GM19351 (cell line): ENCODE measurements around the gene GATA5.

Experiments used
- ATAC-seq: cut with Tn5 transposase; IDR thresholded peaks from one replicate; pipeline ENCODE4 v1.9.1; 2021; ENCODE audit warnings: mild to moderate bottlenecking, moderate library complexity; ENCODE audit not compliant: unreplicated experiment

The GATA5 gene

DNA sequence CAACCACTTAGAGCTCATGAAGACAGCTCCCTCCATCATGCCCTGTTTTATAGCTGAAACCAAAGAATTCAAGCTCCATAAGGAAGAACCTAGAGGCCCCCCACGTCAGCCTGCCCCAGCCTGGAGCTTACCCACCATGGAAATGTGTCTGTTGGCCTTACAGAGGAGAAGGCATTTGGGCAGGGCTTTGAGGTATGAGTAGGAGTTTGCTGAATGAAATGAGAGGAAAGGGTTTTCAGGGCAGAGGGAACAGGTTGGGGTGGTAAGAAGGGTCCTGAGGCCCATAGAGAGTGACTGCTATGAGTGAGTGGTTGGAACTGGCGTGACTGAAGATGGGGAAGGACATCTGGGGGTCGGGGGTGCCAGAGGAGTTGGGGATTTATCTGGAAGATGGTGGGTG is 12.7 kb upstream of the GATA5 start:
- no peak for ATAC-seq

DNA sequence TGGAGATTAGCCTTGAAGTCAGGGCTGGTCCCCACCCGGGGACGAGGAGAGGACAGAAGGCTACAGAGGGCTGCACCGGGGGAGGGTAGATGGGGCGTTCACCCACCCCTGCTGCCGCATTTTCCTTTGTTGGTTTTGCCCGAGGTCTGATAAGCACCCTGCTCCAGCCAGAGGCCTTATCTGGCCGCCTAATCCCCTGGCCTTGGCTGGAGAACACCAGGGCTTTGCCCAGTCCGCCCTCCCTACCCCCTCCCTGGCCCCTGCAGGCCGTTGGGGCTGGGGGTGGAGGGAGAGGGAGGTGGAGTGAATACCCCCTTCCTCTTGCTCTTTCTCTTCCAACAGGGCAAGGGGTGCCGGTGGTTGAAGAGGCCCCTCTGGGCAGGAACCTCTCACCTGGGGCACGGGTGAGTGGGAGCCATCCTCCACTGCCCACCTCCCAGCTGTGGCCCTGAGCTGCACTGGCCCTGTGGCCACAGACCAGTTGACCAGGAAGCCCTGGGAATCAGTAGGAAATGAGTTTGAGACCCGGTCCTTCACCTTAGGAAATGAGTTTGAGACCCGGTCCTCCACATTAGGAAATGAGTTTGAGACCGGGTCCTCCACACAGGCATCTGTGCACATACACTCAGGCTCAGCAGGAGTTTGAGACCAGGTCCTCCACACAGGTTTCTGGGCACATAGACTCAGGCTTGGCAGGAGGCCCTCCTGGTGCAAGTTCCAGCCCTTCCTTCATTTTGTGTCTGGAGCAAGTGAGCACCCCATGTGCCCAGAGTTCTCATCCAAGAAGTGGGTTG is 12.0 kb upstream of the GATA5 start:
- no peak for ATAC-seq

DNA sequence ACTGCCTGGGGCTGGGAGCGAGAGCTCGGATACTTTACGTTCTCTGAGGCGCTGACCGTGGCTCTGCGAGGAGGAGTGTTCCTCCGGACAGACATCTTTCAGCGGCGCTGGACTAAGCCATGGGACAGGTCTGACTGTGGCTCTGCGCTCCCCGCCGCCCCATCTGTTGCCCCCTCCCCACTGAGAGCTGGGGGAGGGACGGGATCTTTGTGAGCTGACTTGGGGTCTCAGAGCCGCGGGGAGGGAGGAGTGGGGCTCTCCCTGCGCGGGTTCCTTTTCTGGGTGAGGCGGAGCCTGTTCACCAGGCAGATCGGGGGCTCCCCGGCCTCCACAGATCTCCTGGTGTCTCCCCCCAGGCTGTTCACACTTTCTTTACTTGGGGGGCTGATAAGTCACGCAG is 11.3 kb upstream of the GATA5 start:
- no peak for ATAC-seq

DNA sequence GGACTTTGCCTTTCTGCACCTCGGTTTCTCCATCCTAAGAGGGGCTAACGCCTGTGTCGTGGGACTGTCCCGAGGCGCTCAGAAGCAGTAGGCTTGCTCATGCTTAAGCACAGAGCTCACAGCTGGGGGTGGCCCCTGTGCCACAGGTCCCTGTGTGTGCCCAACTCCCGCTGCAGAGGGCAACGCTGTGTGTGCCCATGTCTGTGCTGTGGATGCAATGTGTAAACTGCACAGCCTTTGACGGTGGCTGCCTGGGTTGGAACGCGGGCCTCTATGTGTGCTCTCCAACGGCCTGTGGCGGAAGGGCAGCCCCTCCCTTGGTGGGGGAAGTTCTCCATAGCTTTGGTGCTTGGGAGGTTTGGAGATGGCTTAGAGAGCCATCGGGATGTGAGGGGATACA is 10.7 kb upstream of the GATA5 start:
- no peak for ATAC-seq

DNA sequence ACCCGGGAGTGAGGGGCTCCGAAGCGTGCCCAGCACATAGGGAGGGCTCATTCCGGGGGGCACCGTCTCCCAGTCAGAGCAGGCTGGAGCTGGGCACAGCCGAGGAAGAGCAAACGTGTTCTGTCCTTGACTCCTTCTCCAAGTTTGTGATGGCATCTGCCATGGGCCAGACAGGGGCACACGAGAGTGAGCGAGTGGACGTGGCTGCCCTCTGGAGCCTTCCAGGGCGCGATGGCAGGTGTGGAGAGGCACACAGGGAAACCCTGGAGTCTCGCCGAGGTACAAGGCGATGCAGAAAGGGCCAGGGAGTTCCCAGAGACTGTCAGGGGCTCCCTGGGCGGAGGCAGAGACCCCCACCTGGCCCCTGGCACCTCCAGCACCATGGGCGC is 9.9 kb upstream of the GATA5 start:
- ATAC-seq: no peak

DNA sequence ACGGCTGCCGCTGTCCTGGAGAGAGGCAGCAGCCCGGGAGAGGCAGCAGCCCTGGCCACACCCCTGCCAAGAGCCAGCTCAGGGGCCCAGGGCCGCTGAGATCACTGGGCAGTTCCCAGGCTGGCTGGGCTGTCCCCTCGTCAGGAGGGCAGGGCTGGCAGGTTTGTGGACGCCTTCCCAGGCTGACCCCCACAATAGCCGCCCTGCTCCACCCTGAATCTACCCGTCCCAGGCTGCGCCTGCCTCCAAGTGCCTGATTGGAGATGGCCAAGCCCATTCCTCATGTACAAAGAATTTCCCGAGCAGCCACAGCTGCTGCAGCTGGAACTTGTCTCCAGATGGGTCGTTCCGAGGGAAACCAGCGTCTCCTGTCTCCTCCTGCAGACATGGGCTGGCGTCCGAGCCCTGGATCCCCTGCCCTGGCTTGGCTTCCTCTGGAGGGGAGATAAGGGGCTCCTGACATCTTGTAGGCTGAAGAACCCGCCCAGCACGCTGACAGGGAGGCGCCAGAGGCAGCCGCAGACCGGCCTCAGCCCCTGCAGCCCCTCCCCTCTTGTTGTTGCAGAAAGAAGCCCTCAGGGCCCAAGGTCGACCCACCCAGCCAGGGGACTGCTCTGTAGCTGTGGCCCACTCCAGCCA is 9.4 kb upstream of the GATA5 start:
- ATAC-seq: no peak

DNA sequence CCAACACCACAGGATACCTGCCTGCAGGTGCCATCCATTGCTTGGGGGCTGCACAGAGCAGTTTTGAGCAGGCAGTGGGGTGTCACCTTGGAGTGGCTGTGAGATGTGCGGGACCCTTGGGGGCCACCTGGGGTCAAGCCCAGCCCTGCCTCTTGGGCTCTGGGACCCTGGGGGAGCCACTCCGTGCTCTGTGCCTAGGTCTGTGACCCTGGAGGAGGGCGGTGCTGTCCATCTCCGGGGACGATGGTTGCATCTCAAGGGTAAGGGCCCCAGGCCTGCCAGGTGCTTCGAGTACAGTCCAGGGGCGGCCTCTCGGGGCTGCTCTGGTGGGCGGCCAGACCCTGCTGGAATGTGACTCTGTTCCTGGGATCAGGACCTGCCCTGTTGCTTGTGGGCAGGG is 8.7 kb upstream of the GATA5 start:
- no peak for ATAC-seq

DNA sequence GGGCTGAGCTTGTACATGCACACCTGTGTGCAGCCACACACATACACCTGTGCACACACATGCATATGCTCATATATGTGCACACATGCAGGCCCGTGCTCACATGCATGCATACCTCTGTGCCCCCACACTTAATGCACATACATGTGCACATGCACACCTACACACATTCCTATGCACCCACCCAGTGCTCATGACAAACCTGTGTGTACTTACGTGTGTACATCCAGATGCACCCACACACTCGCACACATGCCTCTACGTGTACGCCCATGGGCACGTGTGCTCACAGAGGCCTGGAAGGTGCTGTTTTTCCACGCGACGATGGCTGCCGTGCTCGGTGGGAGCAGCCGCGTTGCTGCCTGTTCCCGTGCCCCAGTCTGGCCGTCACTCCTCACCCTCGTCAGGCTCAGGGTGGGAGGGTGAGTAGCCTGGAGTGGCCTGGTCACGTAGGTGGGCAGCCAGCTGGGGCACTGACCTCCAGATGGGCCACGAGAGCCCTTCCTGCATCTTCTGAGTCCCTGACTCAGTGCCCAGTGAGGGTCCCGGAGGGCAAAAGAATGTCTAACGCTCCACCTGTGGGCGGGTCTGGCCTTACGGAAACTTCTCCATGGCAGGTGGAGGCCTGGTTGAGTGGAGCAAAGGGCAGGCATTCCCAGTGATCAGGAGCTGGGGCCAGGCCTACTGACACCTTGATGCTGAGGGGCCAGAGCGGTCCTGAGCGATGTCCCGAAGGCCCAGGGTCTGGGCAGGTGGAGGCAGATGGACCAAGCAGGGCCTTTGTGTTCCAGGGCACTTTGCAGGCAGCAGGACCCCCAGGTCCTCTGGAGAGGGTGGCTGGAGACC is 8.0 kb upstream of the GATA5 start:
- no peak for ATAC-seq

DNA sequence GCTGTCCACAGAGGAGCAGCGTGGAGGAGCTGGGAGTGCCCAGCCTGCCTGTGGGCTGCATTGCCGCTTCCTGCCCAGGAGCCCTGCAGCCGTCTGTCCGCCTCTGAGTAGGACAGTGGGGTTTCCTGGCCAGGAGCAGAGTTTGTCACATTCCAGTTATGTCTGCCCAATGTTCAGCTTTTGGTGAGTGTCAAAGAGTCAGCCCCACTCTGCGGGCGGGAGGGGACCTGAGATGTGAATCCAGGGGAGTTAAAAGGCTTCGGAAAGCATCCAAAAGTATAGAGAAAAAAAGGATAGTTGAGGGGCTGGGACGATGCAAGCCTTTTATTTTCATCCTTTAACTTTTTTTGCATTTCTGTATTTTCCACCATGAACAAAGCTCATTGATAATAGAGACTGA is 7.2 kb upstream of the GATA5 start:
- ATAC-seq: no peak

DNA sequence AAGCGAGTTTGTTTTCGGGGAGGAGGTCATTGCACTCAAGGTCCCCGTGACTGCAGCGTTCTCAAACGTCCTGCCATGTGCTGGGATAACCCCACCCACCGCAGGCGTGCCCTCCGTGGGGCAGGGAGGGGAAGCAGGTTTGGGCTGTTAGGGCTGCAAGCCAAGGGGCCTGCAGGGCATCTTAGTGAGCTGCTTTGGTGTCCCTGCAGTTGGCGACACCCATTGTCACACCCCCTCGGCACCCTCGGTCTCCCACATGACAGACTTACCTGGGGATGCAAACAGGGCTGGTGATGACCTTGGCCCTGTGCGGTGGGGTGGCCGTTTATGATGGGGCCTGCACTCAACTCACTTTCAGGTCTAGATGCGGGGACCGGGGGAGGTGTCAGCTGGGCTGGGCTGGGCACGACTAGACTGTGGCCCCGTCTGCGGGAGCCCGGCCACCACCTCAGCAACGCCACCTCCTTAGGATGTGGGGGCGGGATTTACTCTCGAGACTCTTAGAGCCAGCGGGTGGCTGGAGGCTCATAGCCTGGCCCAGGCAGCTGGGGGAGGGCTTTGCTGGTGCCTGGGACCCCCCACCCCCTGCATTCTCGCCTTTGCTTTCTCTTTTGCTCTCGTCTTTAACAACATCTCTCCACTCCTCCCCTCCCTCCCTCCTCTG is 6.5 kb upstream of the GATA5 start:
- no peak for ATAC-seq

DNA sequence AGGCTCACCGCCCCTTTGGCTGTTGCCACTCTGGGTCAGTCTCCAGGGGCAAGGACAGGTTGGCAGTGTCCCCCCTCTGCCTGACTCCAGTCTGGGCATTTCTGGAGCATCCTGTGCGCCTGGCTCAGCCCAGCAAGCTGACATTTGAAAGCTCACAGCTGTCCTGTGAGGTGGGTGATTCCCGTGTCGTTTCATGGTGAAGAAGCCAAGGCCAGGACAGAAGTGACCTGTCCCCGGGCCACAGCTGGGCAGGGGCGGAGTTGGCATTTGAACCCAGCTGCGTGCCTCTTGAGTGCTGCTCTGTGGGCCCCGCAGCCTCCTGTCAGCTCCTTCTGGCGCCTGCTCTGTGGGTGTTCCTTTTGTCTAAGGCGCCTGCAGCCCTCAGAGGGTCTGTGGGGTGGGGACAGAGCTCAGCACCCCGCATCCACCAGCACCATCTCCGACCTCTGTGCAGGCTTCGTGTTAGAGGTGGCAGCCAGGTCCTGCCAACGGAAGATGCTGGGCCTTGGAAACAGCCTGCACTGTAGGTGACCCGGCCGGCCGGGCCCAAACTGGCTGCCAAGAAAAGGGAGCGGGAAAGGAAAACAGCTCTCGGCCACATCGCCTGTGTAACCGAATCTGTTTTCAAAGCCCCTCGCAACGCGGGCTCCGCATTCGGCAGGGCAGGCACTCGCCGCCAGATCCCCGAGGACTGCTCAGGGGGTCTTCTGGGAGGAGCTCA is 5.8 kb upstream of the GATA5 start:
- no peak for ATAC-seq

DNA sequence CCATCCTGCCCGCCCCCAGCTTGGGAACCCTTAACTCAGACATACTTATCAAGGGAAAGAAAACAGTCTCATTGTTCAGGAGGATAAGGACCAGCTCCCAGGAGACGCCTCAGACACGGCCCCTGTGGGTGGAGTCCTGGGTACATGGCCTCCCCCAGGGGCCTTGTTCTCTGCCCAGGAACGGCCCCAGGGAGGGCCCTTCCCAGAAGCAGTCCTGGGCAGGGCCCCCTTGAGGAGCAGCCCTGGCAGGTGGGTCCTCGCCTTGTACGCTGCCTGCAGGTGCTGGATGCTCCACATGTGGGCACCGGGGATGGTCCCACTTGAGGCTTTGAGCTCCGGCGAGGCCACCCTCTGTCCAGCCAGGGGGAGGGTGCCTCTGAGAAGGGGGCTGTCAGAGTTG is 4.5 kb upstream of the GATA5 start:
- no peak for ATAC-seq

DNA sequence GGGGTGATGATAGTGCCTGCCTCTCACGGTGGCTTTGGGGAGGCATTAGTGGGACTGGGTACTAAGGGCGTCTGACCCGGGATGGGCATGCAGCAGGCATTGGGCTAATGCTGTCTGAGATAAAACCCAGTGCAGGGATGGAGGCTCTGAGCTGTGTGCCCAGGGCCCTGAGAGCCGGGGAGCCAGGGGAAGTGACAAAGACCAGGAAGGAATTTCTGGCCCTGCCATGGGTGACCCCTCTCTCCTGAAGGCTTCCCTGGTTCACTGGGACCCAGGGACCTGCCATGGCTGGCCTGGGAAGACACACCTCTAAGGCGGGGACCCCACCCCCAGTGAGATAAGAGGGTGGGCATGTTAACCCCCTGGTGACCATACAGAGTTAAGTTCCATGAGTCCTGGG is 3.9 kb upstream of the GATA5 start:
- no peak for ATAC-seq

DNA sequence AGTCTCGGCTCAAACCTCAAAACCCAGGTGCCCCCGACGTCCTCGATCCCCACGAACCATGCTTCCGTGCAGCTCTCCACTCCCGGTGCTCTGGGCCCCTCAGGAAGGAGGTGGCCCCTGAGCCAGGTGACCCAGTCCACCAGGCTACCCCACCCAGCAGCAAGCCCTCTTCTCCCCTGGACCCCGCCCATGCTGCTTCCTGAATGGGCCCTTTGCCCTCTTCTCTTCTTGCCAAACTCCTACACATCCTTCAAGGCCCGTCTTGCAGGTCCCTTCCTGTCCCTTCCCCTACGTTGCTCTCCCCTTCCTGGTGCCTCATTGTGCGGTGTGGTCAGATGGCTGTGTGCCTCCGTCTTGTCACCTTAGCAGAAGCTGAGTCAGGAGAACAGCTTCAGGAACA is 3.4 kb upstream of the GATA5 start:
- no peak for ATAC-seq

DNA sequence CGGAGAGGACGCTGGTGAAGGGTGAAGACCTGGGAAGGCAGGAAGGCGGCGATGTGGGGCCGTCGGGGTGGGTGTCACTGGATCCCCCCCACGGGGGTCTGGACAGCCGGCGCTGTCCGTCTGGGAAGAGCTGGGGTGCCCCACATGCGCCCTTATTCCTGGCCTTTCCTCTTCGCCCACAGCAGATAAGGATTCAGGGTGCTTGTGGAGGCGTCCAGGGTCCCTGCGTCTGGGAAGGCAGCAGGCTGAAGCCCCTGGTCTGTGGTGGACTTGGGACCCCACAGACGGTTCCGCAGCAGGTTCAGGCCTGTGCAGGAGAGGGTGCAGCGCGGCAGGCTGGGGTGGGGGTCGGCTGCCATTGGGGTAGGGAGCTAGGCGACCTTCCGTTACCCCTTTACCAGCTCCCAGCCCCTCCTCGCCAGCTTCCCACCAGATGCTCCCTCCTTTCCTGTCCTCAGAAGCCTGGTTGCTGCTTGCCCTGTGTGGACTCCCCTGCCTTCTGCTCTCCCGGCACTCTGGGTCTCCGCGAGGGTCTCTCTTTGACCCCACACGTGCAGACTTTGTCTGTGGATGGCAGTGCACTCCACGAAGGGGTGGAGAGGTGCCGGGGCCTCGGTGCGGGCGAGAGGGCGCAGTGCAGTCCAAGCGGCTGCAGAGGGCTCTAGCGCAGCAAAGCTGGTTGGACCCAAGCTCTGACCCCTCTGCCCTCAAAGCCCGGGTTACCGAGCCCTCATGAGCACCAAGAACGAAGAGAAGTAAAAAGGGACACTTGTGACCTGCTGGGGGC is 2.1 kb upstream of the GATA5 start:
- no peak for ATAC-seq

DNA sequence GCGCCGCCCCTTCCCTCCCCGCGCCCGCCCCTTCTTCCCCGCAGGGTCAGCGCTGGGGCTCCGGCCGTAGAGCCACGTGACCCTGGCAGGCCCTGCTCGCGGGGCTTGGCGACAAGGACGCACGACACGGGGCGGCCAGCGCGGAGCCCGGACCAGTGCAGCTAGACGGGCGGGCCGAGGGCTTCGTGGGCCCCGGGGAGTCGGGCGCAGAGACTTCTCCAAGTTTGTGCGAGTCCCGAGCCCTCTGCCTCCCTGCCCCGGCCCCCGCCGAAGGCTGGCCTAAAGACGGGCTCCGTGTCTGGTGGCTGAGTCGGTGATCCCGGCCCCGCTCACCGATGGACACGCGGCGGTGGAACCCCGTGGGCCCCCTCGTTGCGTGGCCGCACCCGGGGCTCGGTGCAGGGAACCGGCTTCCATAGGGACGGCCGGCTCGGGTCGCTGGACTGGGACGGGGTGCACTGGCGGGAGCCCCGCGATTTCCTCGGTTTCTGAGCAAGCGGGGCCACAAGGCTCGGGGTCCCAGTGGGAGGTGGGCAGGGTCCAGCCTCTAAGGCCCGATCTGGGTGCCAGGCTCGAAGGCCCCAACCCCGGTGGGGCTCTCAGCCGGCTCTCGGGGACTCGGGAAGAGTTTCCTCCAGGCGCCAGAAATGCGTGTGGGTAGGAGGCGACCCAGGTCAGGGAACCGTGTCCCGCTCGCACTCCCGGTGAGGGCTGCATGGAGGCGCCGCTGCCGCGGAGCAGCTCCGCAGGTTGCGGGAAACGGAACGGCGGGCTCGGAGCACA is 452 bp upstream of the GATA5 start:
- no peak for ATAC-seq

DNA sequence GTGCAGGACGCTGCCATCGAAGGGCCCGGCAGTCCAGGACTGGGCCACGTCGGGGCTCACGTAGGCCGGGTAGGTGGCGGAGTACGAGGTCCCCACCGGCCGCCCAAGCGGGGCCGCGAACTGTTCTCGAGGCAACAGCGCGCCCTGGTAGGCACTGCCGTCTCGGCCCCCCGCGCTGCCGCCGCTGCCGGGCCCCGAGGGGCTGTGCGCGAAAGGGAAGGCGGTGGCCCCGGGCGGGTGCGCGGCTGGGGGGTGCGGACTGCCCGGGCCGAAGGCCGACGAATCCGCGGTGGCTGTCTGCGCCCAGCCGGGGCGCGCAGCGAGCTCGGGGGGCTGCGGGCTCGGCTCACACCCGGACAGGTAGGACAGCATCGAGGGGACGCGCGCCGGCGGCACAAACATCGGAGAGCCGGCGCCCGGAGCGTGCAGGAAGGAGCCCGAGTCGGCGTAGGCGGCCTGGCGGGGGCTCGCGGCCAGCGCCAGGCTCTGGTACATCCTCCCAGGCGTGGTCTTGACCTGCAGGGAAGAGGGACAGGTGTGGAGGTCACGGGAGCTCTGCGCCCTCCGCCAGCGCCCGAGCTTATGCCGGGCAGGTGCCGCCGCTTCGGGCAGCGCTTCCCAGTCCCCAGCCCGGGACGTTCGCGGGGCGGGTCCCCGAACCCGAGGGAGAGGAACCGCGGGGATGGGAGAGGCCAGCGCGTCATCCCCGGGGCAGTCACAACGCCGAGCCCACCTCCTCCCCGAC is 596 bp downstream of the GATA5 start:
- no peak for ATAC-seq

DNA sequence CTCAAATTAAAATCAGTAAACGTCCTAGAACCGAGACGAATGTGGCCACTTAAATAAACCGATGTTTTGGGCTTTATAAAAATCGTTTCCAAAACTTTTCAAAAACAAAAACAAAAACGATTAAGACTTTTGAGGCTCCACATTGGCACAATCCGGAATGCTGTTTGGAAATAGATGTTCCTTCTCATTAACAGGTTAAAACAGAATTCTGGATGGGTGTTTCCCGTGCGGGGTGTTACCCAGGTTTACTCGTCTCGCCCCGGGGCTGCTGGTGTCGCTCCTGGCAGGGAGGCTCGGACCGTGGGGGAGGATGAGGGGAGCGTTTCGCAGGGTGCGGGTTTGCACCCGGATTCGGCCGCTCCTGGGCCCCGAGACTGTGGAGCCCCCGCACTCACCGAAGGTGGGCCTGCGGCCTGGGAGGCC is 1.2 kb downstream of the GATA5 start:
- no peak for ATAC-seq
